ENCODE measurements around the gene KCTD5.
"Not testable (repeated sequence)": the region's sequence is repeated elsewhere in the genome, so short reads cannot be mapped to it uniquely, and the experiment has no call there.

The KCTD5 gene

GRCh38 chr16:2682209-2683021 is at the start of gene KCTD5:
KCTD5 (plus strand) TSS chr16:2682523; CDS start chr16:2682549, 26 bp downstream.
- peak; percentile 89 to 95 (median 91) for DNase-seq (ENCODE audit: low read depth in 3 of 3, low spot score in 1 of 3)

GRCh38 chr16:2639071-2639721 is 43.1 kb upstream of the KCTD5 start:
- DNase-seq (ENCODE audit: low read depth in 3 of 3, low spot score in 1 of 3): peak in 2 of 3 donors; percentile 16 to 21

GRCh38 chr16:2639722-2640072 is 42.6 kb upstream of the KCTD5 start:
- DNase-seq (ENCODE audit: low read depth in 3 of 3, low spot score in 1 of 3): not testable (repeated sequence)

- DNase-seq (ENCODE audit: low read depth in 3 of 3, low spot score in 1 of 3): not testable (repeated sequence)
Observed at GRCh38 chr16:2642561-2642960, 39.8 kb upstream of the KCTD5 start.

GRCh38 chr16:2644754-2645453 is 37.4 kb upstream of the KCTD5 start:
- not testable (repeated sequence) for DNase-seq (ENCODE audit: low read depth in 3 of 3, low spot score in 1 of 3)

GRCh38 chr16:2651268-2651871 is 31.0 kb upstream of the KCTD5 start:
- not testable (repeated sequence) for DNase-seq (ENCODE audit: low read depth in 3 of 3, low spot score in 1 of 3)

- DNase-seq (ENCODE audit: low read depth in 3 of 3, low spot score in 1 of 3): not testable (repeated sequence)
Observed at GRCh38 chr16:2653915-2654314, 28.4 kb upstream of the KCTD5 start.

- not testable (repeated sequence) for DNase-seq (ENCODE audit: low read depth in 3 of 3, low spot score in 1 of 3)
Observed at GRCh38 chr16:2654949-2655348, 27.4 kb upstream of the KCTD5 start.

- DNase-seq (ENCODE audit: low read depth in 3 of 3, low spot score in 1 of 3): no peak
Observed at GRCh38 chr16:2656985-2657384, 25.3 kb upstream of the KCTD5 start.

GRCh38 chr16:2657803-2658202 is 24.5 kb upstream of the KCTD5 start:
- not testable (repeated sequence) for DNase-seq (ENCODE audit: low read depth in 3 of 3, low spot score in 1 of 3)

- DNase-seq (ENCODE audit: low read depth in 3 of 3, low spot score in 1 of 3): not testable (repeated sequence)
Observed at GRCh38 chr16:2659560-2659959, 22.8 kb upstream of the KCTD5 start.

GRCh38 chr16:2660014-2660662 is 22.2 kb upstream of the KCTD5 start:
- not testable (repeated sequence) for DNase-seq (ENCODE audit: low read depth in 3 of 3, low spot score in 1 of 3)

- not testable (repeated sequence) for DNase-seq (ENCODE audit: low read depth in 3 of 3, low spot score in 1 of 3)
Observed at GRCh38 chr16:2660755-2661373, 21.5 kb upstream of the KCTD5 start.

- DNase-seq (ENCODE audit: low read depth in 3 of 3, low spot score in 1 of 3): no peak
Observed at GRCh38 chr16:2663553-2664546, 18.5 kb upstream of the KCTD5 start.

GRCh38 chr16:2664574-2664982 is 17.7 kb upstream of the KCTD5 start:
- no peak for DNase-seq (ENCODE audit: low read depth in 3 of 3, low spot score in 1 of 3)

- DNase-seq (ENCODE audit: low read depth in 3 of 3, low spot score in 1 of 3): not testable (repeated sequence)
Observed at GRCh38 chr16:2666671-2667070, 15.7 kb upstream of the KCTD5 start.

- not testable (repeated sequence) for DNase-seq (ENCODE audit: low read depth in 3 of 3, low spot score in 1 of 3)
Observed at GRCh38 chr16:2669587-2669986, 12.7 kb upstream of the KCTD5 start.

- DNase-seq (ENCODE audit: low read depth in 3 of 3, low spot score in 1 of 3): peak in 2 of 3 donors; percentile 26 to 46
Observed at GRCh38 chr16:2670017-2670416, 12.3 kb upstream of the KCTD5 start.

GRCh38 chr16:2671193-2671592 is 11.1 kb upstream of the KCTD5 start:
- DNase-seq (ENCODE audit: low read depth in 3 of 3, low spot score in 1 of 3): not testable (repeated sequence)

Measured in stimulated activated CD4-positive, alpha-beta T cell treated with anti-CD3 and anti-CD28 coated beads, TNF-alpha, amount 100 ng/mL, for 1 hour (primary cell).